Spleen (tissue), 11 donors: ENCODE results near the gene CD200. TPM values are rescaled to one million over a fixed set of nuclear protein-coding genes. Genes with fewer than 3 reads are reported as not detected.

Experiments used
- DNase-seq: peaks from one replicate; pipeline ENCODE4 v3.0.0-alpha.2; 2020
- H3K27ac ChIP-seq, 8 donors: fragments of 200-600 bp; sonication (generic) in 7 of 8; 1 replicate in 4 of 8; 2 replicates in 4 of 8; pipeline versions ENCODE4 v1.5.0 to v1.8.0; 2016 to 2021; ENCODE audit warnings: inconsistent platforms in 4 of 8, mild to moderate bottlenecking in 4 of 8, moderate library complexity in 1 of 8
- H3K27me3 ChIP-seq, 7 donors: fragments of 200-600 bp; sonication (generic) in 6 of 7; replicated peaks in 1 of 7; 1 replicate in 4 of 7; 2 replicates in 3 of 7; pipeline versions ENCODE4 v1.5.0 to v1.8.0; 2016 to 2021; ENCODE audit warnings: inconsistent platforms in 3 of 7, mild to moderate bottlenecking in 1 of 7
- H3K36me3 ChIP-seq, 6 donors: fragments of 200-600 bp; sonication (generic) in 5 of 6; 1 replicate in 4 of 6; 2 replicates in 2 of 6; pipeline versions ENCODE4 v1.5.0 to v1.8.0; 2016 to 2021; ENCODE audit warnings: inconsistent platforms in 2 of 6
- H3K4me1 ChIP-seq, 6 donors: fragments of 200-600 bp; sonication (generic) in 5 of 6; 1 replicate in 3 of 6; 2 replicates in 3 of 6; pipeline versions ENCODE4 v1.5.0 to v1.8.0; 2016 to 2021; ENCODE audit warnings: inconsistent platforms in 3 of 6
- H3K4me3 ChIP-seq, 8 donors: fragments of 200-600 bp; sonication (generic) in 7 of 8; 1 replicate in 4 of 8; 2 replicates in 4 of 8; pipeline versions ENCODE4 v1.5.0 to v1.8.0; 2016 to 2021; ENCODE audit warnings: inconsistent platforms in 4 of 8, mild to moderate bottlenecking in 4 of 8, moderate library complexity in 2 of 8
- H3K9me3 ChIP-seq, 8 donors: fragments of 200-600 bp; sonication (generic) in 7 of 8; 1 replicate in 4 of 8; 2 replicates in 4 of 8; pipeline versions ENCODE4 v1.5.0 to v1.8.0; 2016 to 2021; ENCODE audit warnings: inconsistent platforms in 4 of 8
- POLR2A ChIP-seq, 3 donors: fragments of 450-650 bp; IDR thresholded peaks; one replicate each; pipeline ENCODE4 v1.5.1; 2017; ENCODE audit warnings: antibody characterized with exemption in 3 of 3, mild to moderate bottlenecking in 1 of 3
- POLR2AphosphoS5 ChIP-seq, 3 donors: sonication (generic); formaldehyde crosslinking; IDR thresholded peaks; one replicate each; pipeline ENCODE4 v1.5.1; 2017; ENCODE audit warnings: antibody characterized with exemption in 3 of 3
- WGBS, 5 donors: extraction: QIAGEN DNeasy Blood & Tissue Kit in 3 of 5; methylation state at CpG; one replicate each; pipeline versions ENCODE4 v1.1.5 to v1.1.7; 2013 to 2018; 5-methylcytosine and 5-hydroxymethylcytosine counted together
- intact Hi-C: fragments of 100-400 bp; cut with DNase I; formaldehyde crosslinking; loops from one replicate; pipeline ENCODE4 v1.15.0; 2023; ENCODE audit warnings: low total_unique reads
- polyA plus RNA-seq, 3 donors: library from polyadenylated mRNA; stranded (reverse); fragments of 200-250 nt; gene quantifications; one replicate each; pipeline ENCODE4 v1.2.1, GENCODE V29; 2013
- total RNA-seq, 7 donors: library from RNA; depleted of rRNA in 3 of 7; stranded (reverse); fragments of >200 nt in 3 of 7; fragmentation: NEBNext Ultra II Directional in 4 of 7; extraction: Animal tissue kit (Norgen Biotek cat#: 25700) in 4 of 7; gene quantifications; one replicate each; pipeline versions ENCODE4 v1.1.0 to v1.2.1, GENCODE V29; 2016 to 2021
- TF ChIP-seq, protein P1 (sequence below), 11 experiments: fragments of 200-600 bp in 7 of 11; fragments of 450-650 bp in 4 of 11; sonication (generic) in 4 of 11; IDR thresholded peaks in 8 of 11; conservative IDR thresholded peaks in 3 of 11; 1 replicate in 7 of 11; 2 replicates in 4 of 11; pipeline versions ENCODE4 v1.4.0 to v1.8.0; 2016 to 2021; ENCODE audit warnings: antibody characterized with exemption in 11 of 11, inconsistent platforms in 4 of 11, mild to moderate bottlenecking in 1 of 11
- donor health status: healthy with polysubstance abuse.
- donor health status: DM: no; HTN: no; CAD: no; lungs with moderate emphysema.
- donor health status: DM: no; HTN: no; CAD: no.
- donor health status: Bipolar disorder and iron deficiency.
- donor health status: healthy.
- donor health status: DM: no; HTN: no; CAD: no.
- donor health status: DM: yes; HTN: yes; CAD: no.

CD200 gene
- total and polyA plus RNA-seq, 10 donors: 4.3 to 13.1 (median 6.6) TPM

DNA sequence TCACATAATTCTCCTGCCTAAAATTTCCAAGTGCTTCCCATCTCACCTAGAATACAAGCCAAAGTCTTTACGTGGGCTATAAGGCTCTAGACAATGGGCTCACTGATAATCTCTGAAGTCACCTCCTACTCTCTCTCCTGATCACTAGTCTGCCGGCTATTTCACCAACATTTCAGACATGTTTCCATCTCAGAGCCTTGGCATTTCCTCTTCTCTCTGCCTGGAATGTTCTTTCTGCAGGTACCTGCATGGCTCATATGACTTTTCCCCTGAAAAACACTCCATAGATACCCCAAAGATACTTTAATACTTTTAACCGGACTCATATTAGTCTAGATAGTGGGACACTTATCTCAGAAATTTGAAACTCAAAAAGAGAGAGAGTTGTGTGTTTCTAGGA, 32.7 kb downstream of the CD200 start:
- Histone ChIP-seq H3K9me3 (no peaks in the 10 kb centered on the region), H3K27ac (no peak overlapping the region), H3K4me3 (no peak overlapping the region), H3K4me1 (peaks cover 0 to 23% (median 14%) of the 10 kb centered on the region in 6 donors), H3K36me3 (peaks cover 0 to 10% (median 0%) of the 10 kb centered on the region in 6 donors), H3K27me3 (no peaks in the 10 kb centered on the region)
- intact Hi-C loops: no loop called here
- WGBS, 5 donors: 81 to 90% (median 87%) methylated on average over 3 of the region's 3 CpGs
- TF ChIP-seq POLR2A (IDR thresholded peaks at IDR 0.05) (no peak), POLR2AphosphoS5 (IDR thresholded peaks at IDR 0.05) (no peak)
- TF ChIP-seq, protein P1, sequence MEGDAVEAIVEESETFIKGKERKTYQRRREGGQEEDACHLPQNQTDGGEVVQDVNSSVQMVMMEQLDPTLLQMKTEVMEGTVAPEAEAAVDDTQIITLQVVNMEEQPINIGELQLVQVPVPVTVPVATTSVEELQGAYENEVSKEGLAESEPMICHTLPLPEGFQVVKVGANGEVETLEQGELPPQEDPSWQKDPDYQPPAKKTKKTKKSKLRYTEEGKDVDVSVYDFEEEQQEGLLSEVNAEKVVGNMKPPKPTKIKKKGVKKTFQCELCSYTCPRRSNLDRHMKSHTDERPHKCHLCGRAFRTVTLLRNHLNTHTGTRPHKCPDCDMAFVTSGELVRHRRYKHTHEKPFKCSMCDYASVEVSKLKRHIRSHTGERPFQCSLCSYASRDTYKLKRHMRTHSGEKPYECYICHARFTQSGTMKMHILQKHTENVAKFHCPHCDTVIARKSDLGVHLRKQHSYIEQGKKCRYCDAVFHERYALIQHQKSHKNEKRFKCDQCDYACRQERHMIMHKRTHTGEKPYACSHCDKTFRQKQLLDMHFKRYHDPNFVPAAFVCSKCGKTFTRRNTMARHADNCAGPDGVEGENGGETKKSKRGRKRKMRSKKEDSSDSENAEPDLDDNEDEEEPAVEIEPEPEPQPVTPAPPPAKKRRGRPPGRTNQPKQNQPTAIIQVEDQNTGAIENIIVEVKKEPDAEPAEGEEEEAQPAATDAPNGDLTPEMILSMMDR (IDR thresholded peaks at IDR 0.05 in 8 of 11, conservative IDR thresholded peaks at IDR 0.05 in 3 of 11): no peak
- no peak for DNase-seq

- TF ChIP-seq POLR2A (IDR thresholded peaks at IDR 0.05) (no peak), POLR2AphosphoS5 (IDR thresholded peaks at IDR 0.05) (no peak)
- TF ChIP-seq, protein P1 (IDR thresholded peaks at IDR 0.05 in 8 of 11, conservative IDR thresholded peaks at IDR 0.05 in 3 of 11): no peak
- WGBS, 5 donors: 78 to 87% (median 80%) methylated on average over 3 of the region's 3 CpGs
These were observed 33.6 kb downstream of the CD200 start for GRCh38 chr3:112366522-112366921.

DNA sequence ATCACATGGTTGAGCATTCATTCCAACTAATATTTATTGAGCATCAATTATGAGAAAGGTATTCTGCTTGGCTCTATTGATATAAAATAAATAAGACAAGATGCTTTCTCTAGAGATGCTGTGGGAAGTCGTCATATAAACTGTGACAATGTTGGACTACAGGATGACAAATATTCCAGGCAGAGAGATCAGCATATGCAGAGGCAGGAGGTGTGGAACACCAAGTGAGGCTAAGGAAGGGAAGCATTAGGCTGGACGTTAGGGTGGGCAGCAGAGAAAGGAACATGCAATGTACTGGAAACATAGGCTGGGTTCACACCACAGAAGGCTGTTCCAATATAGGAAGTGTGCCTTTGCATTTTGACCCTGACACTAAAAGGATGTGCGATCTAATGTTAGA, 38.6 kb downstream of the CD200 start:
- H3K9me3 ChIP-seq: no peaks in the 10 kb centered on the region
- 63 to 79% (median 68%) methylated on average over 3 of the region's 3 CpGs for WGBS, 5 donors

More at GRCh38 chr3:112366522-112366921, 33.6 kb downstream of the CD200 start:
- Histone ChIP-seq H3K4me3 (no peak overlapping the region), H3K4me1 (peaks cover 0 to 23% (median 14%) of the 10 kb centered on the region in 6 donors), H3K36me3 (peaks cover 0 to 9% (median 0%) of the 10 kb centered on the region in 6 donors), H3K9me3 (no peaks in the 10 kb centered on the region), H3K27me3 (no peaks in the 10 kb centered on the region), H3K27ac (no peak overlapping the region)
- intact Hi-C loops: no loop called here
- DNase-seq: no peak

GRCh38 chr3:112372396-112372795, 39.4 kb downstream of the CD200 start:
- WGBS, 5 donors: 63 to 92% (median 88%) methylated on average over 1 of the region's 1 CpG
- no peaks in the 10 kb centered on the region for H3K9me3 ChIP-seq
- DNase-seq: no peak
- TF ChIP-seq, protein P1 (IDR thresholded peaks at IDR 0.05 in 8 of 11, conservative IDR thresholded peaks at IDR 0.05 in 3 of 11): no peak
- TF ChIP-seq POLR2A (IDR thresholded peaks at IDR 0.05) (no peak), POLR2AphosphoS5 (IDR thresholded peaks at IDR 0.05) (no peak)
- no peaks in the 10 kb centered on the region for H3K27me3 ChIP-seq
- no peak overlapping the region for H3K4me3 ChIP-seq
- intact Hi-C loops: no loop called here
- H3K4me1 ChIP-seq: peaks cover 0 to 20% (median 6%) of the 10 kb centered on the region in 6 donors
- H3K36me3 ChIP-seq: no peaks in the 10 kb centered on the region
- H3K27ac ChIP-seq: no peak overlapping the region

More for the DNA sequence above, 38.6 kb downstream of the CD200 start:
- Histone ChIP-seq H3K27ac (no peak overlapping the region), H3K4me1 (peaks cover 0 to 11% (median 2%) of the 10 kb centered on the region in 6 donors), H3K36me3 (no peaks in the 10 kb centered on the region), H3K27me3 (no peaks in the 10 kb centered on the region), H3K4me3 (no peak overlapping the region)
- no peak for DNase-seq
- TF ChIP-seq, protein P1 (IDR thresholded peaks at IDR 0.05 in 8 of 11, conservative IDR thresholded peaks at IDR 0.05 in 3 of 11): no peak
- no peak for TF ChIP-seq POLR2A (IDR thresholded peaks at IDR 0.05)
- no peak for TF ChIP-seq POLR2AphosphoS5 (IDR thresholded peaks at IDR 0.05)
- intact Hi-C loops: no loop called here
